Cerebellar cortex (tissue), 1 donor: ENCODE data around the gene AKAP12.

Experiments used
- DNase-seq: peaks from one replicate; pipeline ENCODE4 v3.0.0-alpha.2; 2015; ENCODE audit warnings: low spot score

The AKAP12 gene

GRCh38 chr6:151284548-151285017 is 44.8 kb downstream of the AKAP12 start:
- DNase-seq, result no peak

GRCh38 chr6:151285122-151285521 is 45.4 kb downstream of the AKAP12 start:
- no peak for DNase-seq

- no peak for DNase-seq
These were observed 46.4 kb downstream of the AKAP12 start for GRCh38 chr6:151286214-151286613.

- DNase-seq, result no peak
These were observed 49.1 kb downstream of the AKAP12 start for GRCh38 chr6:151288712-151289398.

- DNase-seq, result no peak
These were observed 49.7 kb downstream of the AKAP12 start for GRCh38 chr6:151289399-151290007.

GRCh38 chr6:151290877-151291721 is 51.3 kb downstream of the AKAP12 start:
- DNase-seq, result peak; percentile 32

- DNase-seq, result no peak
These were observed 51.9 kb downstream of the AKAP12 start for GRCh38 chr6:151291722-151292059.

- no peak for DNase-seq
These were observed 53.4 kb downstream of the AKAP12 start for GRCh38 chr6:151292974-151293687.

- no peak for DNase-seq
These were observed 53.9 kb downstream of the AKAP12 start for GRCh38 chr6:151293688-151294016.

- DNase-seq, result no peak
These were observed 54.9 kb downstream of the AKAP12 start for GRCh38 chr6:151294561-151295101.

- no peak for DNase-seq
These were observed 58.1 kb downstream of the AKAP12 start for GRCh38 chr6:151297886-151298285.

GRCh38 chr6:151299011-151299410 is 59.2 kb downstream of the AKAP12 start:
- no peak for DNase-seq

GRCh38 chr6:151300267-151300991 is 60.7 kb downstream of the AKAP12 start:
- no peak for DNase-seq

- DNase-seq, result no peak
These were observed 61.8 kb downstream of the AKAP12 start for GRCh38 chr6:151301547-151301946.

GRCh38 chr6:151303231-151303630 is 63.5 kb downstream of the AKAP12 start:
- peak; percentile 62 for DNase-seq

GRCh38 chr6:151306269-151306783 is 66.6 kb downstream of the AKAP12 start:
- DNase-seq, result no peak

GRCh38 chr6:151307501-151307900 is 67.7 kb downstream of the AKAP12 start:
- DNase-seq, result no peak

- DNase-seq, result no peak
These were observed 69.9 kb downstream of the AKAP12 start for GRCh38 chr6:151309619-151310018.

- no peak for DNase-seq
These were observed 70.5 kb downstream of the AKAP12 start for GRCh38 chr6:151310279-151310678.

GRCh38 chr6:151310852-151311767 is 71.3 kb downstream of the AKAP12 start:
- no peak for DNase-seq
